Pons (tissue), 1 donor: ENCODE measurements around the gene GOLPH3.
"Not testable (repeated sequence)": the region's sequence is repeated elsewhere in the genome, so short reads cannot be mapped to it uniquely, and the experiment has no call there.

Experiments used
- DNase-seq: peaks from one replicate; pipeline ENCODE4 v3.0.0-alpha.2; 2016; ENCODE audit warnings: low spot score

Gene GOLPH3

DNA sequence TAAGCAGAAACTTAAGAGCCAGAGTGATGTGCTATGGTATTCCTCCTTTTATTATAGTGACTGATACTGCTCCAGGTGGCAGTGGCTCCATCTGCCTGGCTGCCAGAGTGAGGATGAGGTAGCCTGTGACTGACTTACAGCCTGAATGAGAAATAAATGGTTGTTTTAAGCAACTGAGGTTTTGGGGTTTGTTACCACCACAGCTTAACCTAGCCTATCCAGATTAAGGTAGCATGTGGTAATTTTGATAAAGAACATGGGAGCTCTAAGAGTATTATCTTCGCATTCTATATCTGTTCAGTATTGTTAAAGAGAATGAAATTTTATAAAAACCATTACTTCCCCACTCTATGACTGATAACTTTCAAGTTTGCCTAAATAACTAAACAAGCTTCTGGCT lies 39.0 kb downstream of the GOLPH3 start:
- no peak for DNase-seq

DNA sequence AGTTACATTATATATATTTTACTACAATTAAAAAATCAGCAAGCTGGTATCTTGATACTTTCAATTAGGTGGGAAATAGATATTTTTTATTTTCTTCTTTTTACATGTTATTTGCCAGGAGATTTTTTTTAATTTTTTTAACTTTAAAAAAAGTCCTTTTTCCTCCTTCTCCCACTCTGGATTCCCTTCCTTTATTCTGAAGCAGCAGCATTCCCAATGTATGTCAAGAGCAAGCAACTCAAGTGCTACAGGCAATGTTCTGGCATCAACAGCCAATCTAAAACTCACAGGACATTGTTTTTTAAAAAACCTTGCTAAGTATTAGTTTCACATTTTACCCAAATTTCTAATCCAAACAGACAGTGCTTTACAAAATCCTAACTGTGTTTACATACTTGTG lies 41.4 kb downstream of the GOLPH3 start:
- DNase-seq = no peak

DNA sequence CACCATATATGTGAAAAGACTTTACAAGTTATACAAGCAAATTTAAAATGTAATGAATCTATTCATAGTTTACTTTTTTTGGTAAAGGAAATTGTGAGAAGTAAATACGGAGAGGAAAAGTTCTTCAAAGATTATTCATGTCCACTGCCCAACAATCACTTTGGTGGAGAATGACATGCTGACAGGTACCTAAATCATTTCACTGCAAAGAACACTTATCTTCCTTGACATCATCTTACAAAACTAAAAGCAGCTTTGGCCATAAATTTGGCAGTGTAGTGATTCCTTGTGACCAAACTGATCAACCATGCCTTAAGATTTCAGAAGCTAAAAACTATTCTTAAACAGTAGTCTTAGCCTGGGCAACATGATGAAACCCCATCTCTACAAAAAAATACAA lies 42.5 kb downstream of the GOLPH3 start:
- no peak for DNase-seq

DNA sequence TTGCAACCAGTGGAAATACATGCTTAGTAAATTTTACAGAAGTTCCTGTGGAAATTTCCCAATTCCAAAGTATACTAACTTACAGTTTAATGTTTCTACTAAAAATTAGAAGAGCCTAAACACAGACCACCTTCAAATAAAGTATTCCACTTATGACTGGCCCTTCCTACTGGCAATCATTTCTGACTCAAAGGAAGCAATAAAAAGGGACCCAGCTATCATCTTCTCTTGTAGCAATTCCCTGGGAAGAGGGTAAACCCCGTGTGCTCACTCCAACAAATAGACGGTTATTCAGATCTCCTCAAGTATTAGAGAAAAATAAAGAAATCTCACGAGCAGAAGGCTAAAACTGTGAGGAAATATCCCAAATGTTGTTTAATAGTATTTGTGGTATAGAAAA lies 43.3 kb downstream of the GOLPH3 start:
- DNase-seq = no peak

DNA sequence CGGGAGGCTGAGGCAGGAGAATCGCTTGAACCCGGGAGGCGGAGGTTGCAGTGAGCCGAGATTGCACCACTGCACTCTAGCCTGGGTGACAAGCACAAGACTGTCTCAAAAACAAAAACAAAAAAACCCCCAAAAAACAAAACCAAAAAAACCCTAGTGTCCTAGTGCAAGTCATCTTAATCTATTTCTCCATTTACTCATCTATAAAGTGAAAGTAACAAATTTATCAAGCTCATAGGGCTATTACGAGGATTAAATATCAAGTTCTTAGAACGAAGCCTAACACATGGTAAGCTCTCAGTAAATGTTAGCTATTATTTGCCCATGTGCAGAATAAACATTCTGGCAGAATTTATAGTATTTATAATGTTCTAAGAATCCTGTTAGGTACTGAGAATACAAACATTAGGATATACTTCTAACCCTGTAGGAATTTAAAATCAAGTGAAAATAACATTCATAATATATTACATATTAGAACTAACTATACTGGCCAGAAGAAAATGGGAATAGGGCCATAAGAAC lies 45.0 kb downstream of the GOLPH3 start:
- DNase-seq = no peak

DNA sequence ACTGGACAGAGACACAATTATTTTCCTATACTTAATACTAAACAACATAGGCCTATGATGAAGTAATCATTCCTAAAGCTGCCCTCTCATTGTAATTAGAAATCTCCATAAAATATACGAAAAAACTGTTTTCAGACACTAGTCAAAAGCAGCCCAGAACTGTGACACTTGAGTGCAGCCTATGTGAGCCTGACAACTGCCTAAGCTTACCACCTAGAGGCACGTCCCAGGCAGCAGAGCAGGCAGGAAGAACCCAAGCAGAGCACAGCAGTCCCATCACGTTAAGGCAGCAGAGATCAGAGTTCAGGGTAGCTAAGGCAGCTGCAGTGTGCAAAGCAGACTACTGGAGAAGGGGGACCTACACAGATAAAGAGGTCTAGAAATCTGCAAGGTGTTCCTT lies 46.4 kb downstream of the GOLPH3 start:
- DNase-seq = no peak

DNA sequence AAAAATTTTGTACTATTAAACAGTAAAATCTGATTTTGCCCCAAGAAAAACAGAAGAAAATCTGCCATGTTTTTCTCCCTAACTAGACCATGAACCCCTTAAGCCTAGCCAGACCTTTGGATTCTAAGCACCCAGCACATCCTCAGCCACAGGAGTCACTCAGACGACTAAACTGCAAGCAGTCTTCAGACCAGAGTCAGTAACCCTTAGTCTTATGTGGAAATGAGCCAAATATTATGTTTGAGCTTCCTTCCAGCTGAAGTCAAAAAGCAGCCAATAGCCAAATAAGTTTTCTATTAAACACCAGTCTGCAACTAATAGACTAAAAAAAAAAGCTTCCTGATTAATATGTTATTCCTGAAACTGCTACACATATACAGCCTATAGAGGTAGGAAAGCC lies 47.4 kb downstream of the GOLPH3 start:
- no peak for DNase-seq

DNA sequence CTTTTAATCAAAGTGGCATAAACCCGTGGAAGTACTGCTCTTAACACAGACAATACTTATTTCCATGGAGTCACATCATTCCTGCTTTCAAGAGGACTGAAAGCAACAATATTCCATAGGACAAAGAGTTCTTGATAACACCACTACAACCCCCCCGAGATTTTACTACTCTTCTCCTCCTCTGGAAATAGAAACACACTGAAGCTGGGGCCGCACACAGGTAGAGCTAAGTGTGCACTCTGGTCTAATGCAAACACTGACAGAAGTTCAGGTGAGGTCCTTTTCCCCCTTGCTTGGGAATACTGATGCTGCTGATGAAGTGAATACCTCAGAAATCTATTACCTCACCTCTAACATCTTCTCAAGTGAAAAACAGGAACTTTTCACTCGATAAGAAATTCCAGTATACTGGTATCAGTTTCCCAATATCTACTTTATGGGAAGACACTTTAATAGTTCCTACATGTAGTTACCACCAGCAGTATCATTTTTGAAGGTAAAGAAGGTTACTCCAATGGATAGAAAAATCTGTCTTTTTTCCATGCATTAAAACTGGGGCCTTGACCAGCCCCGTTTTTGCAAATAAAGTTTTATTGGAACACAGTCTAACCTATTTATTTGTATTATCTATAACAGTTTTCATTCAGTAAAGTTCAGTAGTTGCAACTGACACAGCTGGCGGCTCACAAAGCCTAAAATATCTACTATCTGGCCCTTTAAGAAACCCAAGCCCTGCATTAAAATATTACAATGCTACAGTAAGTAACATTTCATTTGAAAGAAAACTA lies 50.0 kb downstream of the GOLPH3 start:
- no peak for DNase-seq

DNA sequence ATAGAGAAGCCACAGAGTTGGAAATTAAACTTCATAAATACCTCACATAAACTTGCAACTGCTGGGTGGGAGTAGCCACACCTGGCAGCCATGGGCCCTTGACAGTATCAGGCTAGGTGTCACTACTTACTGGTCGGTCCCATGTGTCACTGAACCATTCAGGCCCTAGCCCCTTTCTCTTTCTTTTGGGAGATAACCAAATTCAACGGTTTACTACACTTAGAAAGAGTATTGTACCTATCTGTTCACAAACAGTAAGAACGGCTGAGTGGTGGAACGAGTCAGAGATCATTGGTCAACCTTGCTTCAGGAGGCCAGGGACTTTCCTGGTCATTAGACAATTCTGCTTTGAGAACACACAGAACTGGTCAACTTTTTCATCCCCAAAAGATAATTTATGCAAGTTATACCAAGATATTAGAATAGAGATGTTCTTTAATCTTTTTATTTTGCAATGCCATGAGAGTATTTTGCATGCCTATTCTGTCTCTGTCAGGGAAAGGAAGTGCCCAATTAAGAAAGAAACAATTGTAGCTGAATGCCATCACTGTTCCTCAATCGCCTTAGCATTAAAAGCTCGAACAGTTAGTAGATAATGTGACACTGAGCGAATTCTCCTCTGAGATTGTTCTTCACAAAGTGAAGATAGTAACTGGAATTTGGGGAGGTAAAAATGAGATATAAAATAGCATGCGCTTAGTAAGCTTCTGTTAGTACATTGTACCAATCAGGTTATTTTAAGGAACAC lies 50.9 kb downstream of the GOLPH3 start:
- DNase-seq = peak; percentile 66

DNA sequence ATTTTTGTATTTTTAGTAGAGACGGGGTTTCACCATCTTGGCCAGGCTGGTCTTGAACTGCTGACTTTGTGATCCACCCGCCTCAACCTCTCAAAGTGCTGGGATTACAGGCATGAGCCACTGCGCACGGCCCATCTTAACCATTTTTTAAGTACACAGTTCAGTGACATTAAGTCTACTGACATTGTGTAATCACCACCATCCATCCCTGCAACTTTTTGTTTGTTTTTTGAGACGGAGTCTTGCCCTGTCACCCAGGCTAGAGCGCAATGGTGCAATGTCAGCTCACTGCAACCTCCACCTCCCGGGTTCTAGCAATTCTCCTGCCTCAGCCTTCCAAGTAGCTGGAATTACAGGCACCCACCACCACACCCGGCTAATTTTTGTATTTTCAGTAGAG lies 55.2 kb downstream of the GOLPH3 start:
- DNase-seq = not testable (repeated sequence)

DNA sequence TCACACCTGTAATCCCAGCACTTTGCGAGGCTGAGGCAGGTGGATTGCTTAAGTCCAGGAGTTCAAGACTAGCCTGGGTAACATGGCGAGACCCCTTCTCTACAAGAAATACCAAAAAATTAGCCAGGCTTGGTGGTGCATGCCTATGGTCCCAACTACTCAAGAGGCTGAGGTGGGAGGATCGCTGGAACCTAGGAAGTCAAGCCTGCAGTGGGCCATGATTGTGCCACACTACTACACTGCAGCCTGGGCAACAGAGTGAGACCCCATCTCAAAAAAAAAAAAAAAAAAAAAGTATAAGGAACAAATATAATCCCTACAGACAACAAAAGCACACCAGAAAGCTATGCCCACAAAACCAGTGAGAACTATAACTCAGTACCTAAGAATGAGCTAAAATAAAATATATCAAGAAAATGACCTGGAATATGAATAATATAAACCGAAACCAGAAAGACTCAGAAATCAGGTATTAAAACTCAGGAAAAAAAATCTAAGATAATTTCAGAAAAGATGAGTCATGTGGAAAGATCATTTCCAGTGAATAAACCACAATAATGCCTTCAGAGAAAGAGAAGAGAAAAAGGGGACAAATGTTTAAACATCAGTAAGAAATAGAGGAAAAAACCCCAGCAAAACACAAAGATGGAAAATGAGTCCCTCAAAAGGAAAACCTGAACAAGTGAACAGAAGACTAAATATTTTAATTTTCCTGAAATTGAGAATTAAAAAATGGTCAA lies 57.4 kb downstream of the GOLPH3 start:
- DNase-seq = no peak

DNA sequence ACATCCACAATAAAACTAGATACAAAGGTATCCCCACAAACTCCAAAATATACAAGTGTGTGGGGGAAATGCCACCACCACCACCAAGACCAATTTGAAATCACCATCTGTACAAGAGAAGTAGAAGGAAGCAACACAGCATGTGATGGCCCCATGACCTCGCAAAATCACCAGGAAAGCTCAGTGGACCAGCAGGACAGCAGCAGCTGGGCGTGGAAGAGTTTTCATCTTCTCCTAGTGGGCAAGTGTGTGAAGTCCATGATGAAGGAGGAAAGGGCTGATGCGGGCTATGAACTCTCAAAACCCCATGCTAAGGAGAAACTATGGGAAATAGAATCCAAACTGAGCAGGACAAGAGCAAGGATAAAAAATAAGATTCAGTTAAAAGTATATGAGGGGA lies 58.1 kb downstream of the GOLPH3 start:
- no peak for DNase-seq

DNA sequence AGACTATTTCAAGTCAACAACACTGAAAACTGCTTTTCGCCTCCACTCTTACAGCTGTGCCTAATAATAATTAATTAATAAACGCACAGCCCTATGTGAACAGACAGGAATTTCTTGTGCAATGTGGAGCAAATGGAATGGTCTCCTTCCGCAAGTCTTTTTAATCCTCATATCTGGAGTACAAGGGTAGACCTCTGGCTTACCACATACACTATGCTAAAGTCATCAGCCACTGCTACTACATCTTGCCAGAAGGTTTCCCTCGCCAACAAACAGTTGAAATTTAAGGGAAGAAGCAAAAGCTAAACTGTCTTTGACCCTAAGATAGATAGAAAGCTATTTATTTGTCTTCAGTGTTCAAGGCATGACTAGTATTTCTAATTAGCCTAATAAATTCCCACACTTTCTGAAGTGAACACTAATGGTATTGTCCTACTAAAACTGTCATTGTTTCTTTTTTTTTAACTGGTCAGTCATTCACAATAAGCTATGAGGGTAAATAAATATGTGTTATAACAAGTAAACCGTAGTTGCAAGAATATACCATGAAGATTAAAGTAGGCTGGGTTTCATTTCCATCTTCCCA lies 63.9 kb downstream of the GOLPH3 start:
- peak; percentile 86 for DNase-seq

DNA sequence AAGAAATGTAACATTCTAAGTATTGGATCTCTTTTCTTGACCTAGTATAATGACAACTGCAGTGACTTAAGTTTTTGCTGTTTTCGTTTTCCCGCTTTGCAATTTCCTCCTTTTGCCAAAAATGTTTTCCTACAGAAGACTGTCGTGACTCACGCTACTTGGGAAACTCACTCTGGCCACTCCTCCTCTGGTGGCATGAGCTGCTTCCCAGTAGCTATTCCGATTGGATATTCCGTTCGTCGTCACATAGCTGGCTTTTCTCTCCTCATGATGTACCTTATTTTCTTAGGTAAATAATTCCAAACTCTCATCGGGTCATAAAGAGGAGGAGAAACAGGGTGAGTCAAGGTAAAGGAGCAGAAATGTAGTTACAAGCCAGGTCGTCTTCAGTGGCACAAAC lies 64.9 kb downstream of the GOLPH3 start:
- DNase-seq = no peak

DNA sequence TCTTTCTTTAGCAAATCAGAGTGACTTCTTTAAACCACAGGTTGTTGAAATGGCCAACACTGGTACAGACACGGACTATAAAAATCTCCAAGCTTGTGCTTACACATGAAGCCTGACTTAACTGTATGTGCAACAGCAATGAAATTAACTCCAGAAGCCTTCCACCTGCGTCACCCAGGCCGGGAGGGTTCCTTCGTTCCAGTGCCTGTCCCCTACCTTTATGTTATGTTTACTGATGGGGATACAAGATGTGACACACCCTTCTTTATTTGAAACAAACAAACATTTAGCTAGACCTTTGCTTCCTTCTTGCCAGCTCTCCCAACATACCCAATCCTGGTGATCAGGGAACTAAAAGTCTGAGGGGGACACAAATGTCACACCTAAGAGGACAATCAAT lies 66.0 kb downstream of the GOLPH3 start:
- DNase-seq = no peak

DNA sequence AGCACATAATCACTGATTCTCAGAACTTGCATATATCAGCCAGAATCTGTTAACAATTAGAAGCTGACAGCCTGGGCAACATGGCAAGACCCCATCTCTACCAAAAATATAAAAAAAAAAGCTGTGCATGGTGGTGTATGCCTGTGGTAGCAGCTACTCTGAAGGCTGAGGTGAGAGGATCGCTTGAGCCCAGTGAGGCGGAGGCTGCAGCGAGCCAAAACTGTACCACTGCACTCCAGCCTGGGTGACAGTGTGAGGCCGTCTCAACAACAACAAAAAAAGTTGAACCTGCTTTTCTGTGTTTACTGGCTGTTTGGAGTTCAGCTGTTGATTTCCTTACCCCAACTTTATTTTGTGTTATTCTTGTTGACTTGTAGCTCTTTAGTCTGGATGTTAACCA lies 66.8 kb downstream of the GOLPH3 start:
- no peak for DNase-seq

DNA sequence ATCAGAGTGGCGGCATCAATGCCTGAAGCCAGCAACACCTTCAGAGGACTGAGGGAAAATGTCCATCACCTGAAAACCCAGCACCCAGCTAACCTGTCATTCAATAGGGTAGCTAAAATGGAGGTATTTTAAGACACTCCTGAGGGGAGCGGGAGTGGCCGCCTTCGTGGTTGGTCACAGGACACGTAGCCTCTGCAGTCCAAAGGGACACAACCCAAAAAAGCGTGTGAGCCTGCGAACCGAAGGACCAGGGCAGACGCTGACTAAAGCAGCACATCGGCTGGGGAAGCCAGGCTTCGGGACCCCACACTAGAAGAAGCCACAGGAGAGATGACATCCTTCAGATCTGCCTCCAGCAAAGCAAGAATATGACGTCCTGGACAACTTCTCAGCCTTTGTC lies 70.6 kb downstream of the GOLPH3 start:
- DNase-seq = no peak

DNA sequence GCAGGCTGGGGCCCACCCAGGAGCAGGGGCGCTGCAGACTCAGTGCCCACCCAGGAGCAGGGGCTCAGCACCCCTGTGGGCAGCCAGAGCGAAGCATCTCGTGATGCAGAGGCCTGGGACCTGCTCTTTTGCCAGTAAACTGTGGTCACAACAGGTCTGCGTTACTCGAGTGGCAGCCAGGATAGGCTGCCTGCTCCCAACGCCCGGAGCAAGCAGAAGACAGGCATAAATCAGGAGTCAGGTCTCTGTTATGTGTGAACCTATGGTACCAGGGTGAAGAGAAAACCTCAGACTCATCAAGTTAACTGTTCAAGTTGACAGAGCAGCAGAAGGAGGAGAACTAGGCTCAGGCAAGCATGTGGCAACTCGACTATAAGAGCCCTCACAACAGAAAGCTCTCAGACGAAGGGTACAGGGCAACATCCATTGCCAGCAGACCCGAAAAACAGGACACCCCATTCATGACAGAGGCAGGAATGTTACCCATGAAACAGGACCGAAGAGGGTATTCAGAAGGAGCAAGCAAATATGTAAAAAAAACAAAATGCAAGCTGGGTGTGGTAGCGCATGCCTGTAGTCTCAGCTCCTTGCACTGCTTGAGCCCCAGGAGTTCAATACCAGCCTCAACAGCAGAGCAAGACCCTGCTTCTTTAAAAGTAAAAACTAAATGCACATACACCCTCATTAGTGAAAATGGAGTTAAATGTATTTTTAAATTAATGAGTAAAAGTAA lies 71.7 kb downstream of the GOLPH3 start:
- DNase-seq = no peak

DNA sequence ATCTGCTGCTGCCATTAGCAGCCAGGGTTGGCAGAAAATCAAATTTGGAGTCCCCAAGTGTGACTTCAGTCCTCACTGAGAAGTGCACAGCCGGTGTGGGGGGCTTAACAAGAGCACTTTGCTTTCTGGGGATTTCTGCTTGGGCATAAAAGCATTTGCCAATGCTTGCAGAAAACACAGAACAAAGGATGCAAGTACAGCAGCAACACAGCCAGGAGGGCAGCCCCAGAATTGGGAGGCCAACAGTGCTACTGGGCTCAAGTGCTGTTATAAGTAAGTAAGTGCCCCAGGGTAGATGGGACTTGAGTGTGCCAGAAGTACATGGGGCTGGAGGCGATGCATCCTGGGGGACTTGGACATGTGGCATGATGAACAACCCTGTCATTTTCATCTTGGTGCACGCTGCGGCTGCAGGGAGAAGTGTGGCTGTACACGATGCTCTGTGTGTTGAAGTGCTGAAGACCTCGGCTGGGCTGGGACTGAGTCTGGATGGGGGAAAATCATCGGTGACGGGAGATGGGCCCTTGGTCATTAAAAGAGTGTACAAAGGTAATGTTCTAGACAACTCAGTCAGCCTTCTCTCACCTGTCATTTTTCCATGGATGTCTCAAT lies 73.3 kb downstream of the GOLPH3 start:
- DNase-seq = no peak

DNA sequence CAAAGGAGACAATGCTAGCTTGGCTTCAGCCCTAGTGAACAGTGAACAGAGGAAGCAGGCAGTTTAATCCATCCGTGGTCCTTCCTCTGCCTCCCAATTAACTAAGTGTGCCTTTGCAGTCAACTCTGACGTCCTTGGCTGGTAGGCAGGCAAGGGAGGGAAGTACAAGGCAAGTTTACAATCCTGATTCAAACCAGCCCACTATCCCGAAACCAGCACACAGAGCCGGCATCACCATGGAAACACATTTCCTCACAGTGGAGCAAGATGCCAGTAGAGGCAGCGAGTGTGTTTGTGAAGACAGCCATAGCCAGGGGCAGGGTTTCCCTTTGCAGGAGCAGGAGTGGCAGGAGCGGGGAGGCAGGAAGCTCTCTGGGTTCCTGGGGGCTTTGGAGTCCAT lies 73.9 kb downstream of the GOLPH3 start:
- DNase-seq = peak; percentile 56

DNA sequence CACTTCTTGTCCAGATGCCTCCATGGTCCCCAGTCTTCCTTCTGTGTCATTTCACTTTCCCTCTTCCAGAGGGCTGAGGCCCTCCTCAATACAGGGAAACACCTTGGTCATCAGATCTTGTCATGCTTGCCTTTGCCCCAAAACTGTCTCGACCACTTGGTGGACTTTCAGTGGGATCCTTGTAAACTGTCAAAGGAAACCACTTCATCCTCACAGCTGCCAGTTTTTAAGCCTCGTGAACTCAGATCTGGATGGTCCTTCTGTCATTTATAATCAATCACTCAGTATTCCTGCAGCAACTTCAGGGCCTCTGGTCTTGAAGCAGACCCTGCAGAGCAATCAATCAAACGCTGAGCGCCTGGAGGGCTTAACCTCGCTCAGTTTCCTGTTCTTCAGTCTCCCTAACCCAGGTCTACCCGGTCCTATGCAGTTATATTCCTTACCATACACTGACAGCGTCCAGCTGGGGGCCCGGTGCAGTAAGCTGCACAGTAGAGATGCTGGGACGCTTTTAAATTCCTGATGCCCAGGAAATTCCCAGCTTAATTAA lies 74.6 kb downstream of the GOLPH3 start:
- no peak for DNase-seq
